ENCODE measurements around the gene LZTS3.

LZTS3 gene

GRCh38 chr20:3213226-3213625, 39.9 kb upstream of the LZTS3 start:
- Histone ChIP-seq H3K4me2 (ENCODE audit: low read length) (no peak overlapping the region), H3K4me1 (ENCODE audit: control insufficient read depth, low read length) (peaks cover 18% of the 10 kb centered on the region), H3K9me3 (ENCODE audit: control insufficient read depth, insufficient read depth, low read length) (no peaks in the 10 kb centered on the region), H3K79me2 (ENCODE audit: control insufficient read depth, low read length) (peaks cover 54% of the 10 kb centered on the region), H3K36me3 (ENCODE audit: control insufficient read depth, low read length) (peaks cover 40% of the 10 kb centered on the region), H3K9me2 (replicated peaks; ENCODE audit: control insufficient read depth, low read length) (no peaks in the 10 kb centered on the region), H3K27me3 (ENCODE audit: control insufficient read depth, low read length) (no peaks in the 10 kb centered on the region), H3K4me3 (ENCODE audit: low read length) (no peak overlapping the region), H4K20me1 (ENCODE audit: control insufficient read depth, insufficient read depth, low read depth, low read length) (no peaks in the 10 kb centered on the region), H3K27ac (ENCODE audit: low read depth, low read length) (no peak overlapping the region), H3F3A (ENCODE audit: control insufficient read depth, insufficient read depth) (no peaks in the 10 kb centered on the region; the same call in 1 of the 2 replicates)
- no peak for TF ChIP-seq CTCF (IDR thresholded peaks at IDR 0.05; ENCODE audit: low read depth, low read length, poor library complexity, severe bottlenecking)
- TF ChIP-seq EZH2phosphoT487 (IDR thresholded peaks at IDR 0.05; ENCODE audit: borderline replicate concordance, low read length), result no peak

DNA sequence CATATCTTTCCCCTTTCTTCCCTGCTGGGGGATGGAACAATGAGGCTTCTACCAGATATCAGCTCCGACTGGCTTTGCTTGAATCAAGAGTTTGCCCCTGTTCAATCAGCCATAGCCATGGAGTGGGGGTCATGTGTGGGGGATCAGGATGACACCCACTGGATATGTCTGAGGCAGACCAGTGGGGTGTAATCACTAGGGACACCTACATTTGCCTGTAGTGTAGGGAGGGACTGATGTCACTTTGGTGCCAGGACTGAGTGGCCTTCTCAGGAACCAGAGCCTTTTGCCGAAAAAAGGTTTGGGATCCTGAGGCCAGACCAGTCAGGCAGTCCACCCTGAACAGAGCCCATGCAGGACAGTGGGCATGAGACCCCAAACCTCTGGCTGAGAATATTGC, 37.0 kb upstream of the LZTS3 start:
- H3K79me2 ChIP-seq (ENCODE audit: control insufficient read depth, low read length), result peaks cover 57% of the 10 kb centered on the region
- peak overlapping the region; percentile 48 for H3K27ac ChIP-seq (ENCODE audit: low read depth, low read length)
- peaks cover 36% of the 10 kb centered on the region for H3K36me3 ChIP-seq (ENCODE audit: control insufficient read depth, low read length)
- H4K20me1 ChIP-seq (ENCODE audit: control insufficient read depth, insufficient read depth, low read depth, low read length), result no peaks in the 10 kb centered on the region
- no peaks in the 10 kb centered on the region for H3K27me3 ChIP-seq (ENCODE audit: control insufficient read depth, low read length)
- H3K4me3 ChIP-seq (ENCODE audit: low read length), result peak overlapping the region; percentile 79
- H3F3A ChIP-seq (ENCODE audit: control insufficient read depth, insufficient read depth), result no peaks in the 10 kb centered on the region
- no peaks in the 10 kb centered on the region for H3K9me3 ChIP-seq (ENCODE audit: control insufficient read depth, insufficient read depth, low read length)
- H3K4me1 ChIP-seq (ENCODE audit: control insufficient read depth, low read length), result peaks cover 19% of the 10 kb centered on the region
- H3K9me2 ChIP-seq (replicated peaks; ENCODE audit: control insufficient read depth, low read length), result no peaks in the 10 kb centered on the region
- peak overlapping the region; percentile 87 for H3K4me2 ChIP-seq (ENCODE audit: low read length)
- TF ChIP-seq CTCF (IDR thresholded peaks at IDR 0.05; ENCODE audit: low read depth, low read length, poor library complexity, severe bottlenecking), result no peak
- no peak for TF ChIP-seq EZH2phosphoT487 (IDR thresholded peaks at IDR 0.05; ENCODE audit: borderline replicate concordance, low read length)

GRCh38 chr20:3209946-3210317, 36.6 kb upstream of the LZTS3 start:
- peak overlapping the region; percentile 79 for H3K4me3 ChIP-seq (ENCODE audit: low read length)
- TF ChIP-seq EZH2phosphoT487 (IDR thresholded peaks at IDR 0.05; ENCODE audit: borderline replicate concordance, low read length) (no peak), CTCF (IDR thresholded peaks at IDR 0.05; ENCODE audit: low read depth, low read length, poor library complexity, severe bottlenecking) (no peak)
- no peaks in the 10 kb centered on the region for H3F3A ChIP-seq (ENCODE audit: control insufficient read depth, insufficient read depth)
- H4K20me1 ChIP-seq (ENCODE audit: control insufficient read depth, insufficient read depth, low read depth, low read length), result no peaks in the 10 kb centered on the region
- peaks cover 19% of the 10 kb centered on the region for H3K4me1 ChIP-seq (ENCODE audit: control insufficient read depth, low read length)
- no peaks in the 10 kb centered on the region for H3K9me3 ChIP-seq (ENCODE audit: control insufficient read depth, insufficient read depth, low read length)
- H3K36me3 ChIP-seq (ENCODE audit: control insufficient read depth, low read length), result peaks cover 31% of the 10 kb centered on the region
- H3K4me2 ChIP-seq (ENCODE audit: low read length), result peak overlapping the region; percentile 87
- no peaks in the 10 kb centered on the region for H3K27me3 ChIP-seq (ENCODE audit: control insufficient read depth, low read length)
- peak overlapping the region; percentile 48 for H3K27ac ChIP-seq (ENCODE audit: low read depth, low read length)
- peaks cover 57% of the 10 kb centered on the region for H3K79me2 ChIP-seq (ENCODE audit: control insufficient read depth, low read length)
- H3K9me2 ChIP-seq (replicated peaks; ENCODE audit: control insufficient read depth, low read length), result no peaks in the 10 kb centered on the region

Measured in DOHH2 (cell line).